HG03521 (cell line): Measurements from ENCODE around the gene SLC12A2.

Experiments used
- ATAC-seq: cut with Tn5 transposase; IDR thresholded peaks from one replicate; pipeline ENCODE4 v1.9.1; 2021; ENCODE audit warnings: mild to moderate bottlenecking, moderate library complexity; ENCODE audit not compliant: unreplicated experiment

SLC12A2 gene

DNA sequence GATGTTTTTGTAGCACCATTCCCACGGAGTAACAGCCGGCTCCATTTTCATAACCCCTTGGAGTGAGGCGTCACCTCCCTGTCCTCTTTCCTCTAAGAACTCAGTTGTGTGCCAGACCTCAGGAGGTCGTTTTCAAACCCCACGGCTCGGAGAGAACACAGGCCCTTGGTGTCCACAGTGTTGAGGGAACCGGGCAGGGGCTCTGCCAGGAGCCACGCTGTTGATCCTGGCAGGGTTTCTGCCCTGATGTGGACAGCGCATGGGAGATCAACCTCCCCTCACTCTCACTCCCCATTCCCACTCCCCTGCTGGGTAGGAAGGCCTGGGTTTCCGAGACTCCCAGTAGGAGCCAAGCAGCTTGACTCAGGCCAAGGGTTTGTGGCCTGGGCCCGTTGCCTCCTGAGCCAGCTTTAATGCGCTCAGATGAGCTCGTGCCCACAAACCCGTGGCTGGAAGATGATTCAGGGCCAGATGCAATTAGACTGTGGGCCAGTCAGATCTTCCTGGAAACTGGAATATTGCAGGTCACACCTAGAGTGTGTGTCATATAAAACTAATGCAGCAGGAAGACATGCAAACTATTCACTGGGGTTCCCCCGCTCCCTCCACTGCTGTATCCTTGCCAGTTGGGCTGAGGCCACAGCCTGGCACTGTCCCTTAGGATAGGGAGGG, 133.4 kb downstream of the SLC12A2 start:
- ATAC-seq, result no peak

DNA sequence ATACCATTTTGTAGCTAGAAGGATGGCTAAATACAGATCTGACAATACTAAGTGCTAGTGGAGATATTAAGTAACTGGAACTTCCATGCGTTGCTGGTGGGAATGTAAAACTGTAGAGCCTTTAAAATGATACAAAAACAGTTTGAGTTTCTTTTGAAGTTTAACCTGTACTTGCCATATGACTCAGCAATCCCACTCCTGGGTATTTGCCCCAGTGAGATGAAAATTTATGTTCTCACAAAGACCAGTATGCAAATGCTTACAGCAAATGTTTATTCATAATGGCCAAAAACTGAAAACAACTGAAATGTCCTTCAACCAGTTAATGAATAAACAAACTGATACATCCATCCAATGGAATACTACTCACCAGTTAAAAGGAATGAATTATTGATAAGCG, 137.3 kb downstream of the SLC12A2 start:
- no peak for ATAC-seq

- ATAC-seq, result no peak
These were observed 140.8 kb downstream of the SLC12A2 start for GRCh38 chr5:128224336-128224735.

- no peak for ATAC-seq
These were observed 141.9 kb downstream of the SLC12A2 start for GRCh38 chr5:128225245-128226030.

DNA sequence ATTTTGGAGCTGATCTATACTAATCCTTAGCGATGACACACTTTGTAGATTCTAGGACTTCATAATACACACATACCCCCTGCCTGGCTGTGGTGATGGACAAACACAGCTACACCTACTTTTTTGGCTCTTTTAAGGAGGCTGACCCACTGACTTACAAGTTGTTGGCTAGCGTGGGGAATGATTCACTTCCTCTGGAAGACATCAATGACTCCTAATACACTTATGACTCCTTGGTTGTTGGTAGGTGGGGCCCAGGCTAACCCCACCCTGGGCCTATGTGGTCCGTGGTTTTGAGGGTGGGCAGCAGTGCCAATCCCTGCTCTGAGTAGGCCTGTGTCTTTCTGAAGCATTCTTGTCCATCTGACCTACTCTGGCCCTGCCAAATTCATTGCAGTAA, 144.4 kb downstream of the SLC12A2 start:
- no peak for ATAC-seq

- ATAC-seq, result no peak
These were observed 145.0 kb downstream of the SLC12A2 start for GRCh38 chr5:128228521-128228920.

DNA sequence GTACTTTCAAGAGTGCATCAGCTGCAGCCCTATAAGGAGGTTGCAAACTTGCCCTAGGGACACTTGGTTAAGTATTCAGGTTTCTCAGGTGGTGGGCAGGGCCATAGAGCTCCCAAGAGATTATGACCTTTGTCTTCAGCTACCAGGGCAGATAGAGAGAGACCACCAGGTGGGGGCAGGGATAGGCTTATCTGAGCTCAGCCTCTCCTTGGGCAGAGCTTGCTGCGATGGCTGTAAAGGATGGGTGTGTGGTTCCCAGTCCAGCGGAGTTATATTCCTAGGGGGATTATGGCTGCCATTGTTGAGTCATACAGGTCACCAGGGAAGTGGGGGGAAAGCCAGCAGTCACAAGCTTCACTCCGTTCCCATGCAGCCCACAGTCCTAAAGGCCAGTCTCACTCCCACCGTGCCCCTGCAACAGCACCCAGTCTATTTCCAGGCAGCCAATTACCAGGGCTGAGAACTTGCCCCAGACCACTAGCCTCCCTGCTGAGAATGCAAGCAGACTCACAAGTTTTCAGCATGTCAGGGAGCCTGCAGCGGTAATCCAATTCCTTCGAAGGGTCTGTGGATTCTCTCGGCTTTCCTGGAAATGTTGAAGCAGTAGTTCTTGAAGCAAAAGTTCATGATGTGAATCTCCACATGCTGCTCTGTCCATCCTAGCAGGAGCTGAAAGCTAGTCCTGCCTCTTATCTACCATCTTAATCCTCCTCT, 151.5 kb downstream of the SLC12A2 start:
- no peak for ATAC-seq

- no peak for ATAC-seq
These were observed 152.8 kb downstream of the SLC12A2 start for GRCh38 chr5:128236334-128236733.

DNA sequence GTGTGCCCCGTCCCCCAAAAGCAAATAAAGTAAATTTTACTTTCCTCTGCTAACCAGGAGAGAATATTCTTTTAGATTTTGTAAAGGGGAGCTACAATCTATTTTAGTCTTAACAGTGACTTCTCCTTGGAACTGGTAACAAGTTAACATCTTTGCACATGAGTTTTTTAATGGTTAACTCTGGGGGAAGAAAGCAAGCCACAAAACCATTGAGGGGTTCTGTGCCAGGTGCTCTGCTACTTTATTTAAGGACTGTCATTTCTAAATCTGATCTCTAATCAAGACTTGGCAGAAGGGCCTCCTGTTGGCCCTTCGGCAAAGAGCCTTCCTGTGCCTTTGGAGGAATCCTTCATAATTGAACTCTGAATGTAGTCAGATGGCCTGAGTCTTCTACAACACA, 153.4 kb downstream of the SLC12A2 start:
- no peak for ATAC-seq

- ATAC-seq, result no peak
These were observed 154.0 kb downstream of the SLC12A2 start for GRCh38 chr5:128237546-128237945.
